ENCODE results near the gene BICRA.
"Not testable (repeated sequence)": the region's sequence is repeated elsewhere in the genome, so short reads cannot be mapped to it uniquely, and the experiment has no call there.

The BICRA gene

GRCh38 chr19:47725759-47726401 is 116.9 kb downstream of the BICRA start:
- H2AFZ ChIP-seq (ENCODE audit: low read length), result no peak overlapping the region
- peaks cover 88% of the 10 kb centered on the region for H3K27me3 ChIP-seq (replicated peaks; ENCODE audit: insufficient read depth, low read length)
- no peak for DNase-seq
- no peaks in the 10 kb centered on the region for H4K20me1 ChIP-seq (ENCODE audit: insufficient read depth, low read length)
- no peaks in the 10 kb centered on the region for H3K36me3 ChIP-seq (replicated peaks; ENCODE audit: insufficient read depth, low read length)
- no peak overlapping the region for H3K27ac ChIP-seq (ENCODE audit: low read length)
- no peaks in the 10 kb centered on the region for H3K4me1 ChIP-seq (ENCODE audit: low read length)
- H3K4me3 ChIP-seq (ENCODE audit: low read length), result no peak overlapping the region
- TF ChIP-seq EZH2phosphoT487 (IDR thresholded peaks at IDR 0.05; ENCODE audit: low read length), result no peak
- no peak for TF ChIP-seq CTCF (IDR thresholded peaks at IDR 0.05; ENCODE audit: low read length)
- no peak for TF ChIP-seq EZH2 (optimal IDR thresholded peaks at IDR 0.05; ENCODE audit: low read depth, low read length)
- no peaks in the 10 kb centered on the region for H3K9me2 ChIP-seq (replicated peaks; ENCODE audit: insufficient read depth, low read length)
- H3K4me2 ChIP-seq (ENCODE audit: low read depth, low read length), result no peak overlapping the region
- no peaks in the 10 kb centered on the region for H3K9me3 ChIP-seq (replicated peaks; ENCODE audit: insufficient read depth, low read length)
- no peaks in the 10 kb centered on the region for H3K79me2 ChIP-seq (ENCODE audit: low read length)
- no peak overlapping the region for H3K9ac ChIP-seq (ENCODE audit: low read length)
- no peaks in the 10 kb centered on the region for H3F3A ChIP-seq (ENCODE audit: insufficient read depth, low read length)

GRCh38 chr19:47726467-47726866 is 117.5 kb downstream of the BICRA start:
- Histone ChIP-seq H3K4me2 (ENCODE audit: low read depth, low read length) (no peak overlapping the region), H3K4me1 (ENCODE audit: low read length) (no peaks in the 10 kb centered on the region)

GRCh38 chr19:47728295-47728694 is 119.4 kb downstream of the BICRA start:
- H3F3A ChIP-seq (ENCODE audit: insufficient read depth, low read length); H3K27ac ChIP-seq (ENCODE audit: low read length); H3K4me3 ChIP-seq (ENCODE audit: low read length); H3K9me2 ChIP-seq (replicated peaks; ENCODE audit: insufficient read depth, low read length); H3K36me3 ChIP-seq (replicated peaks; ENCODE audit: insufficient read depth, low read length); H3K9ac ChIP-seq (ENCODE audit: low read length); H2AFZ ChIP-seq (ENCODE audit: low read length); H3K4me1 ChIP-seq (ENCODE audit: low read length); H3K79me2 ChIP-seq (ENCODE audit: low read length); DNase-seq; H4K20me1 ChIP-seq (ENCODE audit: insufficient read depth, low read length); H3K9me3 ChIP-seq (replicated peaks; ENCODE audit: insufficient read depth, low read length); H3K4me2 ChIP-seq (ENCODE audit: low read depth, low read length): not testable (repeated sequence)
- peaks cover 89% of the 10 kb centered on the region for H3K27me3 ChIP-seq (replicated peaks; ENCODE audit: insufficient read depth, low read length)

More at GRCh38 chr19:47726467-47726866, 117.5 kb downstream of the BICRA start:
- TF ChIP-seq CTCF (IDR thresholded peaks at IDR 0.05; ENCODE audit: low read length) (no peak), EZH2 (optimal IDR thresholded peaks at IDR 0.05; ENCODE audit: low read depth, low read length) (no peak), EZH2phosphoT487 (IDR thresholded peaks at IDR 0.05; ENCODE audit: low read length) (no peak)
- no peak overlapping the region for H3K4me3 ChIP-seq (ENCODE audit: low read length)
- H3K79me2 ChIP-seq (ENCODE audit: low read length), result no peaks in the 10 kb centered on the region
- DNase-seq, result no peak
- H3K9ac ChIP-seq (ENCODE audit: low read length), result no peak overlapping the region
- H3K27me3 ChIP-seq (replicated peaks; ENCODE audit: insufficient read depth, low read length), result peaks cover 88% of the 10 kb centered on the region
- H3K9me3 ChIP-seq (replicated peaks; ENCODE audit: insufficient read depth, low read length), result no peaks in the 10 kb centered on the region
- H4K20me1 ChIP-seq (ENCODE audit: insufficient read depth, low read length), result no peaks in the 10 kb centered on the region
- no peaks in the 10 kb centered on the region for H3K36me3 ChIP-seq (replicated peaks; ENCODE audit: insufficient read depth, low read length)
- no peaks in the 10 kb centered on the region for H3F3A ChIP-seq (ENCODE audit: insufficient read depth, low read length)
- no peak overlapping the region for H2AFZ ChIP-seq (ENCODE audit: low read length)
- H3K9me2 ChIP-seq (replicated peaks; ENCODE audit: insufficient read depth, low read length), result no peaks in the 10 kb centered on the region
- H3K27ac ChIP-seq (ENCODE audit: low read length), result no peak overlapping the region

GRCh38 chr19:47729468-47729798 is 120.5 kb downstream of the BICRA start:
- Histone ChIP-seq H3K9ac (ENCODE audit: low read length) (no peak overlapping the region), H3K27ac (ENCODE audit: low read length) (no peak overlapping the region), H4K20me1 (ENCODE audit: insufficient read depth, low read length) (no peaks in the 10 kb centered on the region), H2AFZ (ENCODE audit: low read length) (no peak overlapping the region), H3K9me3 (replicated peaks; ENCODE audit: insufficient read depth, low read length) (no peaks in the 10 kb centered on the region), H3K4me2 (ENCODE audit: low read depth, low read length) (no peak overlapping the region), H3K9me2 (replicated peaks; ENCODE audit: insufficient read depth, low read length) (no peaks in the 10 kb centered on the region), H3F3A (ENCODE audit: insufficient read depth, low read length) (no peaks in the 10 kb centered on the region), H3K27me3 (replicated peaks; ENCODE audit: insufficient read depth, low read length) (peaks cover 87% of the 10 kb centered on the region), H3K4me3 (ENCODE audit: low read length) (no peak overlapping the region), H3K36me3 (replicated peaks; ENCODE audit: insufficient read depth, low read length) (no peaks in the 10 kb centered on the region), H3K4me1 (ENCODE audit: low read length) (no peaks in the 10 kb centered on the region), H3K79me2 (ENCODE audit: low read length) (no peaks in the 10 kb centered on the region)
- no peak for DNase-seq
- no peak for TF ChIP-seq CTCF (IDR thresholded peaks at IDR 0.05; ENCODE audit: low read length)
